Measurements from ENCODE around the gene FZD1. TPM values are rescaled to one million over a fixed set of nuclear protein-coding genes. Genes with fewer than 3 reads are reported as not detected.

FZD1 gene
- total and polyA plus RNA-seq, 2 of the 13 experiments (the other 11 are each of a cell fraction or from before 2014, with no cell fraction given), result 0.22 to 0.80 TPM

- TF ChIP-seq ZNF616 (CRISPR knock-in tag; IDR thresholded peaks at IDR 0.05; ENCODE audit: low read depth), result no peak
- intact Hi-C loops (cut with micrococcal nuclease; ENCODE audit: unreplicated experiment) (no loop called here), in situ Hi-C loops (cut with HindIII; ENCODE audit: extremely low pct_ligation_motif_present, low pct_unique_long_range_greater_than_20kb) (no loop called here)
- no peak overlapping the region for H3K9ac ChIP-seq (ENCODE audit: insufficient read depth, low read depth, low read length)
- no peak overlapping the region for H3K4me2 ChIP-seq (ENCODE audit: low read depth, low read length)
- DNase-seq (ENCODE audit: low spot score) (no peak), FAIRE-seq (no peak), ATAC-seq (no peak)
- no peaks in the 10 kb centered on the region for H3K27me3 ChIP-seq (ENCODE audit: control insufficient read depth in 1 of 2, insufficient read depth in 2 of 2, low read length in 2 of 2)
- ChIA-PET CTCF (ENCODE audit: low intra/inter-chr PET ratio, low total read pairs) (no interaction called here), POLR2A (no interaction called here)
- H3K27ac ChIP-seq (ENCODE audit: extremely low read length, insufficient read depth, low read length), result no peak overlapping the region
- H3K79me2 ChIP-seq (ENCODE audit: insufficient read depth, low read length), result no peaks in the 10 kb centered on the region
- no peaks in the 10 kb centered on the region for H3K36me3 ChIP-seq (replicated peaks in 1 of 2; ENCODE audit: control insufficient read depth in 1 of 2, insufficient read depth in 2 of 2, low read length in 2 of 2)
- WGBS (ENCODE audit: low lambda C conversion rate), result 26% methylated on average over 3 of the region's 3 CpGs
- no peak overlapping the region for H2AFZ ChIP-seq (ENCODE audit: low read length)
- BruUV-seq (replicated peaks), result no TSS peak
- no peak overlapping the region for H3K4me3 ChIP-seq (replicated peaks in 1 of 3; ENCODE audit: insufficient read depth in 1 of 3, low read depth in 2 of 3, low read length in 3 of 3)
- H3K9me3 ChIP-seq (ENCODE audit: low read length), result no peaks in the 10 kb centered on the region
- H3K4me1 ChIP-seq (ENCODE audit: insufficient read depth, low read length), result no peaks in the 10 kb centered on the region
- H4K20me1 ChIP-seq (ENCODE audit: insufficient read depth, low read length), result no peaks in the 10 kb centered on the region
Observed at GRCh38 chr7:91295576-91295975, 31.3 kb downstream of the FZD1 start.

DNA sequence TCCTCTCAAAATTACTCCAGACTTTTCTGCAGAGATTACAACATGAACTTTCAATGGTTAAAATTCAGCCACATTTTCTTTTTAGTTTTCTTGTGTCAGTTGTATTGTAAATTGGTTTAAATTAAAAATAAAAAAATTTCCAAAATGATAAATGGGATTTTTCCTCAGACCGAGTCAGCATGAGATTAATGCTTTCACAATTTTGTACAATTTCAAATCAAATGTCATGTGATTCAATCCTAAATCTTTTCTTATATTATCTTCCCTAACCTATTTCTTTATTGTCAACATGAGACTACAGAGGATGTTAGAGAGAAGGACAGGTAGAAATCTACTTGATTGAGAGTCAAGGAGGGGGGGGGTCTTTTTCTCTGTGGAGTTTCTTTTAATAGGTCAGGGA, 33.7 kb downstream of the FZD1 start:
- TF ChIP-seq HOXA5 (CRISPR knock-in tag; IDR thresholded peaks at IDR 0.05) (no peak), ZNF510 (CRISPR knock-in tag; IDR thresholded peaks at IDR 0.05; ENCODE audit: low read depth) (no peak), ZNF773 (CRISPR knock-in tag; IDR thresholded peaks at IDR 0.05; ENCODE audit: borderline replicate concordance) (no peak), GATA4 (IDR thresholded peaks at IDR 0.05; ENCODE audit: borderline replicate concordance, low read depth) (no peak), SETDB1 (CRISPR knock-in tag; IDR thresholded peaks at IDR 0.05; ENCODE audit: borderline replicate concordance) (no peak), ZNF121 (CRISPR knock-in tag; IDR thresholded peaks at IDR 0.05) (no peak), RCOR2 (CRISPR knock-in tag; IDR thresholded peaks at IDR 0.05) (no peak), ZNF772 (CRISPR knock-in tag; IDR thresholded peaks at IDR 0.05) (no peak), ZNF747 (CRISPR knock-in tag; IDR thresholded peaks at IDR 0.05; ENCODE audit: borderline replicate concordance) (no peak)
- TF ChIP-seq, protein P1, sequence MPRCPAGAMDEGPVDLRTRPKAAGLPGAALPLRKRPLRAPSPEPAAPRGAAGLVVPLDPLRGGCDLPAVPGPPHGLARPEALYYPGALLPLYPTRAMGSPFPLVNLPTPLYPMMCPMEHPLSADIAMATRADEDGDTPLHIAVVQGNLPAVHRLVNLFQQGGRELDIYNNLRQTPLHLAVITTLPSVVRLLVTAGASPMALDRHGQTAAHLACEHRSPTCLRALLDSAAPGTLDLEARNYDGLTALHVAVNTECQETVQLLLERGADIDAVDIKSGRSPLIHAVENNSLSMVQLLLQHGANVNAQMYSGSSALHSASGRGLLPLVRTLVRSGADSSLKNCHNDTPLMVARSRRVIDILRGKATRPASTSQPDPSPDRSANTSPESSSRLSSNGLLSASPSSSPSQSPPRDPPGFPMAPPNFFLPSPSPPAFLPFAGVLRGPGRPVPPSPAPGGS (CRISPR knock-in tag; IDR thresholded peaks at IDR 0.05), result no peak
- Histone ChIP-seq H3K9ac (ENCODE audit: insufficient read depth, low read depth, low read length) (no peak overlapping the region), H2AFZ (ENCODE audit: low read length) (no peak overlapping the region), H3K4me3 (replicated peaks in 1 of 3; ENCODE audit: insufficient read depth in 1 of 3, low read depth in 2 of 3, low read length in 3 of 3) (no peak overlapping the region), H3K27ac (ENCODE audit: extremely low read length, insufficient read depth, low read length) (no peak overlapping the region), H3K36me3 (replicated peaks in 1 of 2; ENCODE audit: control insufficient read depth in 1 of 2, insufficient read depth in 2 of 2, low read length in 2 of 2) (no peaks in the 10 kb centered on the region), H3K79me2 (ENCODE audit: insufficient read depth, low read length) (no peaks in the 10 kb centered on the region), H3K9me3 (ENCODE audit: low read length) (no peaks in the 10 kb centered on the region), H4K20me1 (ENCODE audit: insufficient read depth, low read length) (no peaks in the 10 kb centered on the region), H3K4me2 (ENCODE audit: low read depth, low read length) (no peak overlapping the region), H3K4me1 (ENCODE audit: insufficient read depth, low read length) (no peaks in the 10 kb centered on the region), H3K27me3 (ENCODE audit: control insufficient read depth in 1 of 2, insufficient read depth in 2 of 2, low read length in 2 of 2) (no peaks in the 10 kb centered on the region)
- FAIRE-seq (no peak), ATAC-seq (no peak), DNase-seq (ENCODE audit: low spot score) (no peak)
- ChIA-PET POLR2A (no interaction called here), CTCF (ENCODE audit: low intra/inter-chr PET ratio, low total read pairs) (no interaction called here)
- intact Hi-C loops (cut with micrococcal nuclease; ENCODE audit: unreplicated experiment) (no loop called here), in situ Hi-C loops (cut with HindIII; ENCODE audit: extremely low pct_ligation_motif_present, low pct_unique_long_range_greater_than_20kb) (no loop called here)
- 2% methylated on average over 1 of the region's 1 CpG for WGBS (ENCODE audit: low lambda C conversion rate)
- BruUV-seq (replicated peaks), result no TSS peak
